Measurements from ENCODE around the gene FIZ1.

Gene FIZ1

DNA sequence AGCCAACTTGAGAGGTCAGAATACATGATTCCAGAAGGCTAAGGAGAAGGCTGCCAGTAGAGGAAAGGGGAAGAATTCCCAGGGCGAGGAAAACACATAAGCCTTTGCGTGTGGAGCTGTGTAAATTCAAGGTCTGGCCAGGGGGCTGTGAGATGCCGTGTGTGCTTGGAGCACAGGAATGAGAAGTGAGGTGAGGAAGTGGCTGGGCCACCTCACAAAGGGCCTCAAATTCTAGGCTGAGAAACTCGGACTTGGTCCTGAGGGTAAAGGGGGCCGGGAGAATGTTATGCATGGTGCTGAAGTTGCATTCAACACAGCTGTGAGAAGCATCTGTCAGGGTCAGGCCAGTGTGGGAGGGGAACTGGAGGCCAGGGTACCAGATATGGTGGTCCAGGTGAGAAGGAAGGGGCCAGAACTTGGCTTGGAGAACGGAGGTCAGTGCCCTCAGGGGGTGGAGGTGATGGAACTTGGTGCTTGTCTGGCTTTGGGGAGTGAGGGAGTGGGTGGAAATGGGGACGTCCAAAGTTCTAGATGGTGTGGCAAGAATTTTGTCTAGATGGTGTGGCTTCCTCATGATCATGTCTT lies 36.6 kb upstream of the FIZ1 start:
- DNase-seq (ENCODE audit: low read depth in 2 of 2) = no peak

DNA sequence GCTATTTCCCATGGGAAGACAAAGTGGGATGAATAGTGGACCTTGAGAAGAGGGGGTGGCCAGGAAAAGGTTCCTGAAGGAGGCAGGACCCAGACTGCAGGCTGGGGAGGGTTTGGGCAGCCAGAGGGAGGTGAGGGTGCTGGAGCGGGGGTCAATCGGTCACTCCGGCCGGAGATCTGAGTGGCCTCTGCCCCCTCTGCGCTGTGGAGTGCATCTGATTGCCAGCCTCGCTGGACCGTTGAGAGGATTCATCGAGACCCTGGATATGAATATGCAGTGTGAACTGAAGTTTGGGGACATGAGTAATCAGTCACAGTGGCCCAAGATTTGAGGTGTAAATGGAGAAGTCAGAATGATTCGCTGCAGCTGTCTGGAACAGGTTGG lies 36.0 kb upstream of the FIZ1 start:
- no peak for DNase-seq (ENCODE audit: low read depth in 2 of 2)

DNA sequence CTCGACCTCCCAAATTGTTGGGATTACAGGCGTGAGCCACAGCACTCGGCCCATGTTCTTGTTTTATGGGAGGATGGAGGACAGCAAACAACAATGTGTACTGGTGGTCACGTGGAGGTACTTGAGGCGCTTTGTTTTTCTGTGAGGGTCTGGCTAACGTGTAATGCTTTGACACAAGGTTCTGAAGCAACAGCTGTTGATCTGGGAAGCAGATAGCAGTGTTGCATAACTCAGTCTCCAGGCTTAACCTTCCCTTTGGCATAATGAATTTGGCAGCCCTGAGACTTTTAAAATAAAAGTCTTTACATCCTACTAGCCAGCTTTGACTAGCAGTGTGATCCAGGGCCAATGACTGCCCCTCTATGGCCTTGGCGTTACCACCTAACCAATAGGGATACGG lies 34.5 kb upstream of the FIZ1 start:
- no peak for DNase-seq (ENCODE audit: low read depth in 2 of 2)

DNA sequence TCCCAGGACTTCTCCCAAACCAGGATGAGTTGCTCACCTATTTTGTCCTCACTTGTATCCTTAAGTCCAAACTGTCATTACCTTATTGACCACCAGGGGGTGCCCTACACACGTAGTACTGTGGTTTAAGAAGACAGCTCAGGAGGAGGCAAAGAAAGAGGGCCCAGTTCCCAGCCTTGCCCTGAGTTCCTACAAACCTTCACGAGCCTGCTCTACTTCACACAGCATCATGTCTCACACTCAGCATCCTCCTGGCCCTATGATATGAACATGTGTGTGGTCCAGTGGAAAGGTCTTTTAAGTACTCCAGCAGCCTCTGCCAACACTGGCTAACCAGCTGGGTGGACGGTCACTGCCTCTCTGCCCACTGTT lies 33.1 kb upstream of the FIZ1 start:
- DNase-seq (ENCODE audit: low read depth in 2 of 2) = peak; percentile 67 to 80

DNA sequence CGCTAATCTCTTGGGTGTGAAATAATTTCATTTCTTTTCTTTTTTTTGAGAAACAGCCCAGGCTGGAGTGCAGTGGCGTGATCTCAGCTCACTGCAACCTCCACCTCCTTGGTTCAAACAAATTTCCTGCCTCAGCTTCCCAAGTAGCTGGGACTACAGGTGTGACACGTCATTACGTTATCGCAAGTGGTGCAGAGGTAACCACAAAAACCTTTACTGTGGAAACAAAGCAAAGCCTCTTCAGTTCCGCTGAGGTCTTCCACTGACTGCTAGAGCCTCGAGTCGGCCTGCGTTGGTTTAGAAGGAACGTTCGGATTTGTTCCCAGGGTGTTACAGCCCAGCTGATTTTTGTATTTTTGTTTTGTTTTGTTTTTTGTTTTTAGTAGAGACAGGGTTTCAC lies 27.0 kb upstream of the FIZ1 start:
- DNase-seq (ENCODE audit: low read depth in 2 of 2) = no peak

DNA sequence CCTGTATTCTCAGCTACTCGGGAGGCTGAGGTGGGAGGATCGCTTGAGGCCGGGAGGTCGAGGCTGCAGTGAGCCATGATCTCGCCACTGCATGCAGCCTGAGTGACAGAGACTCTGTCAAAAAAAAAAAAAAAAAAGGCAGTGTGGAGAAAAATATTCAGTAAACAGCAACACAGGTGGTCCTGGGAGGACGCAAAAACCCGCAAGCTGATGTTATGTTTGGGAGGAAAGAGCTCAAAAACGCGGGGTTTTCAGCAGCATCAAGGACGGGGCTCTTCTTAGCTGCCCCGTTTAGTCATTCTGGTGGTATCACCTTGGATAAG lies 25.6 kb upstream of the FIZ1 start:
- DNase-seq (ENCODE audit: low read depth in 2 of 2) = no peak

DNA sequence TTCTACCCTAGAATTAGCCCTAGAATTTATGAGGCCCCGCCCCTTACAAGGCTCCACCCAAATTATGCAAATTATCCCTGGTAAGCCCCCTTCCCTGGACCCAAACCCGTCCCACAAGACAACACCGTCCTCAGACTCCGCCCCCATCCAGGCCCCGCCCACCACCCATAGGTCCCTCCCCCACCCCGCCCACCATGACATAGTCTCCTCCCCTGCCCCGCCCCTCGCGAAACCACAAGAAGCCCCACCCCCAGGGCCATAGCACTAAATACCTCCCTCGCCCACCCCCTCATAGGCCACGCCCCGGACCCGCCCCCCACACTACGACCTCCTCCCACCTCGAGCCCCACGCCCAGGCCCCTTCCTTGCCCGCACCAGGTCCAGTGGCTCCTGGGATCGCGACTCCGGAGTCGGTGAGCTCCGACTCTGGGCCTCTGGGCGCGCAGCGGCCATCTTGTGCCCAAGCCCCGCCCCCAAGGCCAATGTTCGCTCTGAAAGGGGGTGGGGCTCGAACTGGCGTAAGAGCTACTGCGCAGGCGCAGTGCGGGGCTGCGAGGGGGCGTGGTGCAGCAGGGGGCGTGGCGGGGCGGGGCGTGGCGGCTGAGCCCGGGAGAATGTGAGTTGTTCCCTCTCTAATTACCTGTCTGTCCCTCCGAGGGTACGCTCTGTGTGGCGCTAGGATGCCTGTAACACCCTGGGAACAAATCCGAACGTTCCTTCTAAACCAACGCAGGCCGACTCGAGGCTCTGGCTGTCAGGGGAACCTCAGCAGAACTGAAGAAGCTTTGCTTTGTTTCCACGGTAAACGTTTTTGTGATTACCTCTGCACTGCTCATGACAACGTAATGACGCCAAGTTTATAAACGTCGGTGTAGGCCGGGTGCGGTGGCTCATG lies 25.0 kb upstream of the FIZ1 start, which contains the start of gene ZNF784:
ZNF784 (minus strand) TSS at position 458 of the 895 bp plus-strand sequence; CDS start at position 453, 5 bp downstream.
- peak; percentile 88 to 94 for DNase-seq (ENCODE audit: low read depth in 2 of 2)

DNA sequence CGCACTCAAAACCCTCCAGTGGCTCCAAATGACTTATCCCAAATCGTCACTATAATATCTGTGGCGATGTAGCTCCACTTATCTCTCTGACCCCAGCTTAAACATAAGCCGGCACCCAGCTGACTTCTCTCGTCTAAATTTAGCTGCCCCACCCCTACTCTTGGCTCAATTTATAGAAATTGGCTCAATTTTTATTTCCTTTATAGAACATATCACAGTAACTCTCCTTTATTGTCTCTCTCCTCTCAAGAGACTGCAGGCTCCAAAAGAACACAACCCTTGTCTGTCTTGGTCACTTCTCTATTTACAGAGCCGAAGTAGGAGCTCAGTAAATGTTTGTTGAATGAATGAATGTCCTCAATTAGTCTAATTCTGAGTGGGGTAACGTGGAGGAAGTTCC lies 24.2 kb upstream of the FIZ1 start:
- no peak for DNase-seq (ENCODE audit: low read depth in 2 of 2)

DNA sequence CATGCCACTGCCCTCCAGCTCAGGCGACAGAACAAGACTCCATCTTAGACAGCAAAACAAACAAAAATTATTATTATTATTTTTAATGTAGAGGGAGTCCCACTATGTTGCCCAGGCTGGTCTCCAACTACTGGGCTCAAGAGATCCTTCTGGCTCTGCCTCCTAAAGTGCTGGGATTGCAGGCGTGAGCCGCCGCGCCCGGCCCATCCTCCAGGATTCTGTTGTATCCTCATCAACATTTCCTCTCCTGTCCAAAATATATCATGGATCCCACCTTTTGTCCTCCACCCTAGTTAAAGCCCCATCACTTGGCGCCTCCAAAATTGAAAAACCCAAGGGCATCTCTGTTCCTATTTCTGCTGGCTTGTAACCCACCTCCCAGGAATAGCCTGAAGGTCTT lies 23.8 kb upstream of the FIZ1 start:
- no peak for DNase-seq (ENCODE audit: low read depth in 2 of 2)

DNA sequence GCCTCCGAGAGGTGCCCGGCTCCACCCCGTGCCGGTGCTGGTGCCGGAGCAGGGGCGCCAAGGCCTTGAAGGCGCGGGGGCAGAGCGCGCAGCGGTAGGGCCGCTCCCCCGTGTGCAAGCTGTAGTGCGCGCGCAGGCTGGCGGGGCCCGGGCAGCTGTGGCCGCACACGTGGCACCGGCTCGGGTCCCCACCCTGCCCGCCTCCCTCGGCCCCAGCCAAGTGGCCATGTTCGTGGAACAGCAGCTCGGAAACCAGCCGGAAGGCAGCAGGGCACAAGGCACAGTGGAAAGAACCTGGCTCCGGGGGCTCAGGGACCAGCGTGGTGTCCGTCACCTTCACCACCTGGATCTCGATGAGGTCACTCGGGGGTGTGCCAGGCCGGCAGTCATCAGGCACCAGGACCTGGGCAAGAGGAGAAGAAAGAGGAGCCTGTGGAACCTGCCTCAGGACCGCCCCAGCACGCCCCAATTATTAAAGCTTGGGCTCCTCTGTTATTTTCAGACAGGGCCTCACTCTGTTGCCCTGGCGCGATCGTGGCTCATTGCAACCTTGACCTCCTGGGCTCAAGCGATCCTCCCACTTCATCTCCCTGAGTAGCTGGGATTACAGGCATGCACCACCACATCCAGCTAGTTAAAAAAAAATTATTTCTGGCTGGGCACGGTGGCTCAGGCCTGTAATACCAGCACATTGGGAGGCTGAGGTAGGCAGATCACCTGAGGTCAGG lies 23.1 kb upstream of the FIZ1 start:
- no peak for DNase-seq (ENCODE audit: low read depth in 2 of 2)

DNA sequence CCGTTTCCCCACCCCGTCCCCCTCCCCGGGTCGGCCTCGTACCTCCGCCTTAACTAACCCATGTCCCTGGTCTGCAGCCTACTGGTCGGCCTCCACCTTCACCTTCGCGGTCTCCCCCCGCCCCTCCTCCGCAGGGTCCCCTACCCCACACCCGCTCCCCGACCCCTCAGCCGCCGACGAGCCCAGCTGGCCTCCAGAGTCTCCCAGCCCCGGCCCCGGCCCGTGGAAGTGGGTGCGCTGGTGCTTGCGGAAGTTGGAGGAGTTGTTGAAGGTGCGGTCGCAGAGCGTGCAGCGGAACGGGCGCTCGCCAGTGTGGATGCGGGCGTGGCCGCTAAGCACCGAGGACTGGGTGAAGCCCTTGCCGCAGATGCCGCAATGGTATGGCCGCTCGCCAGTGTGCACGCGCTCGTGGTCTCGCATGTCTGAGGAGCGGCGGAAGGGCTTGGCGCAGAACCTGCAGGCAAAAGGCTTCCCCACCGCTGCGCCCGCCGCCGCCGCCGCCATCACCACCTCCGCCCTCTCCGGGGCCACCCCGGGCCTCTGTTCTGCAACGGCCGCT lies 22.4 kb upstream of the FIZ1 start:
- DNase-seq (ENCODE audit: low read depth in 2 of 2) = no peak

DNA sequence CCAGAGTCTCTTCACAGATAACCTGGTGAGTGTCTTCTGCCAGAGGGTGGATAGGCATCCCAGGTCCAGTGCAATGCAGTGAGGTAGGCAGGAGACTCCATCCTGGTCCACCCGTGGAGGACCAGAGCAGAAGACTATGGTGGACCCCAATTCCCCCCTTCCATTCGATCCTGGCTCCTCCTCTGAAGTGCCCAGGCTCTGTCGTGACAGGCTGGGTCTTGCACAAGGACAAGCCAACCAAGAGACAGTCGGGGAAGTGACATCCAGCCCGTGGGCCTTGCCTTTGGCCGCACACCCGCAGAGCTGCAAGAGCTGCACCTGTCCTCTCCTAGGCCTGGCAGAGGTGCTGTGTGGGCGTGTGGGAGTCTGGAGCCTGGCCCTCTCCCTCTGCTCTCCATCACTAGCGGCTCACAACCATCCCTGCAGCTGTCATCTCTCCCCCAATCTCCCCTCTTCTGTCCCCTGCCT lies 21.9 kb upstream of the FIZ1 start:
- DNase-seq (ENCODE audit: low read depth in 2 of 2) = no peak

DNA sequence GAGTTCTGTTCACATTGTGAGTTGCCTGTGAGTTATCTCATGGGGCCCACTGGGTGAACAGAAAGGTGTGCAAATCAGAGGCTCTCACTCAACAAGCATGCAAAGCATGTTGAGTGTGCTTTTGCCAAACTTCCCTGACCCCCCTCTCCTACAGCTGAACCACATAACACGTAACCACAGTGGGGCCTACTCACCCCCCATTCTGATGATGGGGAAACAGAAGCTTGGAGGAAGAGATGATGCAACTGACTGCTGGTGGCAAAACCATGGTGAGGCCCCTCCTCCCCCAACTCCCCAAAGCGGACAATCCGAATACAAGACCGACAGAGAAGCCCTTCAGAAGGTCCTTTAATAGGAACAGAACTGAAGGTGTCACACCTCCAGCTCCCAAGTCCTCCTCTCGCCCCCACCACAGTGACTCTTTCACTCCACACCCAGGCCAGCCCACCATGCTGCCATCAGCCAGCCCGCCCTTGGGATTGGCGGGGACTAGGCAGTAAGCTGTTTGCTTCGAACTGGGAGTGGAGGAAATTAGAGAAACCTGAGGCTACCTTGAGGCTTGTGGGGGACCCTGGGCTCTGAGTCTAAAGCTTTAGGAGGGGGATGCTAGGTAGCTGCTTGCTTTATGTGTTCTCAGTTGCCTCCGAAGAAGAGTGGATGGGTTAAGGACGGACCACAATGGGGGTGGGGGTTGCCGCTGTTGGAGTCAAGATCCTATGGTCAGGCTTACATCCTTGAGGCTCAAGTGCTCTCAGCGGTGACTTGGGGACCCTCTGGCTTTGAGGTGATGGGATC lies 21.3 kb upstream of the FIZ1 start:
- DNase-seq (ENCODE audit: low read depth in 2 of 2) = no peak

DNA sequence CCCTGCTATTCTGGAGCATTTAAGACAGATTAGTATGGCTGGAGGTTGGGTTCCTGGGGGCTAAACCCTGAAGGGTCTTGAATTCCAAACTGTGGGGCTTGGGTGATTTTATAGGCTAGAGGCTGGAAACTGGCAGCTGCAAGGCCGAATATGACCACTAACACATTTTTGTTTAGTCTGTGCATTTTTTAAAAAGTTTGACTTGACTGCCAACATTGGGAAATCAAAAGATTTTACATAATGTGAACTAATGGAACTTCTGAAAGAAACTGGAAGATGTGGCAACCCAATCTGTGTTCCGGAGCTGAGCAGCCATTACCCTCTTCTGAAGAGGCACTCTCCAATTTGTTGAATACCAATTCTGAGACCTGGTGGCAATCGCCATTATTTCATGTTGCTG lies 20.0 kb upstream of the FIZ1 start:
- no peak for DNase-seq (ENCODE audit: low read depth in 2 of 2)

DNA sequence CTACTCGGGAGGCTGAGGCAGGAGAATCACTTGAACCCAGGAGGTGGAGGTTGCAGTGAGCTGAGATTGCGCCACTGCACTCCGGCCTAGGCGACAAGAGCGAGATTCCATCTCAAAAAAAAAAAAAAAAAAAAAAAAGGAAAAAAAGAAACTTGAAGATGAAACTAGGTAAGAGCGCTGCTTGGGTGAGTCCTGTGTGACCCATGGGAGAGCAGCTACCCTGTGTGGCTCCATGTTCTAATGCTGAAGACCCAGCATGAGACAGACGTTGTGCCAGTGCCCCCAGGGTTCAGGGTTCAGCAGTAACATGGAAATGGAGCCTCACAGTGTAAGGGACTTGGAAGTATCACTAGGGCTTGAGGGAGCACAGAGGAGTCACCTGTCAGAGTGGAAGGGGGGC lies 19.1 kb upstream of the FIZ1 start:
- DNase-seq (ENCODE audit: low read depth in 2 of 2) = no peak

DNA sequence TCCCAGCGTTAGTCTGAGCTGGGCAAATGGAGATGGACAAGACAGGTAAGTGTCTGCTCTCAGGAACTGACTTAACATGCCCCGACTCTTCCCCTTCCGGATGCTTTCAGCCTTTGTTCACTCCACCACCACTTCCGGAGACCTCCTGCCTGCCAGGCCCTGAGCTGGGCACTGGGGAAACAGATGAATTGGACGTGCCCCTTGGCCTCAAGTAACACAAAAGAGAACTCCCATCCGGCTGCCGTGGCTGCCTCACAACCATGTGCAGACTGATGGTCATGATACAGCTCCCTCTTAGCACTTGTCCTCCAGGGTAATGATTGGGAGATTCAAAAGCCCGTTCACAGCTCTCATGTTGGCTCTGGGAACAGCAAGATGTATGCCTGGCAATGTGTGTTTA lies 18.1 kb upstream of the FIZ1 start:
- no peak for DNase-seq (ENCODE audit: low read depth in 2 of 2)

DNA sequence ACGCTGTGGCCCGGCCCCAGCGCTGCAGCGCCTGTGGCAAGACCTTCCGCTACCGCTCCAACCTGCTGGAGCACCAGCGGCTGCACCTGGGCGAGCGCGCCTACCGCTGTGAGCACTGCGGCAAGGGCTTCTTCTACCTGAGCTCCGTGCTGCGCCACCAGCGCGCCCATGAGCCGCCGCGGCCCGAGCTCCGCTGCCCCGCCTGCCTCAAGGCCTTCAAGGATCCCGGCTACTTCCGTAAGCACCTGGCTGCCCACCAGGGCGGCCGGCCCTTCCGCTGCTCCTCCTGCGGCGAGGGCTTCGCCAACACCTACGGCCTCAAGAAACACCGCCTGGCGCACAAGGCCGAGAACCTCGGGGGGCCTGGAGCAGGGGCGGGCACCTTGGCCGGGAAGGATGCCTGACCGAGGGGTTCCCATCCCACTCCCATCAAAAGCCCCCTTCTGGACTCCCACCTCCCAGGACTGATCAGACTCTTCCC lies 17.1 kb upstream of the FIZ1 start:
- DNase-seq (ENCODE audit: low read depth in 2 of 2) = no peak

DNA sequence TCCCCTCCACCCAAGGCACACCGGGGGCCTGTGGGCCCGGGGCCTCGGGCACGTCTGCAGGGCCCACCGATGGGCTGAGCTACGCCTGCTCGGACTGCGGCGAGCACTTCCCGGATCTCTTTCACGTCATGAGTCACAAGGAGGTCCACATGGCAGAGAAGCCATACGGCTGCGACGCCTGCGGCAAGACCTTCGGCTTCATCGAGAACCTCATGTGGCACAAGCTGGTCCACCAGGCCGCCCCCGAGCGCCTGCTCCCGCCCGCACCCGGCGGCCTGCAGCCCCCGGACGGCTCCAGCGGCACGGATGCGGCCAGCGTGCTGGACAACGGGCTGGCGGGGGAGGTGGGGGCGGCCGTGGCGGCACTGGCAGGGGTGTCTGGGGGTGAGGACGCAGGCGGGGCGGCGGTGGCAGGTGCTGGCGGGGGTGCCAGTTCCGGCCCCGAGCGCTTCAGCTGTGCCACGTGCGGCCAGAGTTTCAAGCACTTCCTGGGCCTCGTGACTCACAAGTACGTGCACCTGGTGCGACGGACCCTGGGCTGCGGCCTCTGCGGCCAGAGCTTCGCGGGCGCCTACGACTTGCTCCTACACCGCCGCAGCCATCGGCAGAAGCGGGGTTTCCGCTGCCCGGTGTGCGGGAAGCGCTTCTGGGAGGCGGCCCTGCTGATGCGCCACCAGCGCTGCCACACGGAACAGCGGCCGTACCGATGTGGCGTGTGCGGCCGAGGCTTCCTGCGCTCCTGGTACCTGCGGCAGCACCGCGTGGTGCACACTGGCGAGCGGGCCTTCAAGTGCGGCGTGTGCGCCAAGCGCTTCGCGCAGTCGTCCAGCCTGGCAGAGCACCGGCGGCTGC lies 16.5 kb upstream of the FIZ1 start:
- no peak for DNase-seq (ENCODE audit: low read depth in 2 of 2)

DNA sequence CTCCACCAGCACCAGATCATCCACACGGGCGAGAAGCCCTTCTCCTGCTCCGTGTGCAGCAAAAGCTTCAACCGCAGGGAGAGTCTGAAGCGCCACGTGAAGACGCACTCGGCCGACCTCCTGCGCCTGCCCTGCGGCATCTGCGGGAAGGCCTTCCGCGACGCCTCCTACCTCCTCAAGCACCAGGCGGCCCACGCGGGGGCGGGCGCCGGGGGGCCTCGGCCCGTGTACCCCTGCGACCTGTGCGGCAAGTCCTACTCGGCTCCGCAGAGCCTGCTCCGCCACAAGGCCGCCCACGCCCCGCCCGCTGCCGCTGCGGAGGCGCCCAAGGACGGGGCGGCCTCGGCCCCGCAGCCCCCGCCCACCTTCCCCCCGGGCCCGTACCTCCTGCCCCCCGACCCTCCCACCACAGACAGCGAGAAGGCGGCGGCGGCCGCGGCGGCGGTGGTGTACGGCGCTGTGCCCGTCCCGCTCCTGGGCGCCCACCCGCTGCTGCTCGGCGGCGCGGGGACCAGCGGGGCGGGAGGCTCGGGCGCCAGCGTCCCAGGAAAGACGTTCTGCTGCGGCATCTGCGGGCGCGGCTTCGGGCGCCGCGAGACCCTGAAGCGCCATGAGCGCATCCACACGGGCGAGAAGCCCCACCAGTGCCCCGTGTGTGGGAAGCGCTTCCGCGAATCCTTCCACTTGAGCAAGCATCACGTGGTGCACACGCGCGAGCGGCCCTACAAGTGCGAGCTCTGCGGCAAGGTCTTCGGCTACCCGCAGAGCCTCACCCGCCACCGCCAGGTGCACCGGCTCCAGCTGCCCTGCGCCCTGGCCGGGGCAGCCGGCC lies 15.6 kb upstream of the FIZ1 start:
- DNase-seq (ENCODE audit: low read depth in 2 of 2) = no peak

All from stimulated activated CD8-positive, alpha-beta memory T cell treated with anti-CD3 and anti-CD28 coated beads, Interleukin-2, amount 100 ng/mL, for 1 hour (primary cell).